HG03460 (cell line): ENCODE measurements around the gene SLC17A5.

Source experiments
- ATAC-seq: cut with Tn5 transposase; IDR thresholded peaks from one replicate; pipeline ENCODE4 v1.9.1; 2021; ENCODE audit not compliant: unreplicated experiment

The SLC17A5 gene

GRCh38 chr6:73667798-73668197 lies 14.0 kb upstream of the SLC17A5 start:
- ATAC-seq: no peak

GRCh38 chr6:73666393-73666792 lies 12.6 kb upstream of the SLC17A5 start:
- ATAC-seq: no peak

GRCh38 chr6:73665686-73666319 lies 12.0 kb upstream of the SLC17A5 start:
- no peak for ATAC-seq

GRCh38 chr6:73664701-73665100 lies 10.9 kb upstream of the SLC17A5 start:
- ATAC-seq: no peak

- no peak for ATAC-seq
These were observed 3.4 kb upstream of the SLC17A5 start for GRCh38 chr6:73657201-73657600.

- ATAC-seq: no peak
These were observed 2.8 kb upstream of the SLC17A5 start for GRCh38 chr6:73656531-73657145.

GRCh38 chr6:73655341-73655917 lies 1.6 kb upstream of the SLC17A5 start:
- ATAC-seq: no peak

GRCh38 chr6:73652637-73653570 lies 888 bp downstream of the SLC17A5 start:
- ATAC-seq: peak; percentile 47

- no peak for ATAC-seq
These were observed 4.0 kb downstream of the SLC17A5 start for GRCh38 chr6:73649783-73650182.

- ATAC-seq: no peak
These were observed 5.6 kb downstream of the SLC17A5 start for GRCh38 chr6:73648166-73648565.

- no peak for ATAC-seq
These were observed 8.7 kb downstream of the SLC17A5 start for GRCh38 chr6:73644941-73645591.

- ATAC-seq: no peak
These were observed 9.8 kb downstream of the SLC17A5 start for GRCh38 chr6:73644030-73644429.

- no peak for ATAC-seq
These were observed 11.3 kb downstream of the SLC17A5 start for GRCh38 chr6:73642530-73642929.

- ATAC-seq: no peak
These were observed 13.5 kb downstream of the SLC17A5 start for GRCh38 chr6:73640179-73640750.

- ATAC-seq: no peak
These were observed 14.8 kb downstream of the SLC17A5 start for GRCh38 chr6:73639040-73639439.

GRCh38 chr6:73637404-73637803 lies 16.4 kb downstream of the SLC17A5 start:
- no peak for ATAC-seq

GRCh38 chr6:73636048-73636447 lies 17.7 kb downstream of the SLC17A5 start:
- no peak for ATAC-seq

- ATAC-seq: no peak
These were observed 21.4 kb downstream of the SLC17A5 start for GRCh38 chr6:73632346-73632745.

GRCh38 chr6:73631849-73632248 lies 21.9 kb downstream of the SLC17A5 start:
- ATAC-seq: no peak

GRCh38 chr6:73630401-73630800 lies 23.4 kb downstream of the SLC17A5 start:
- ATAC-seq: no peak

- no peak for ATAC-seq
These were observed 28.9 kb downstream of the SLC17A5 start for GRCh38 chr6:73624896-73625295.
